ENCODE data around the gene CYTIP.
"Not testable (repeated sequence)": the region's sequence is repeated elsewhere in the genome, so short reads cannot be mapped to it uniquely, and the experiment has no call there.

GRCh38 chr2:157402801-157403485 lies 40.9 kb downstream of the CYTIP start:
- TF ChIP-seq RFX1 (IDR thresholded peaks at IDR 0.05); IRF9 (tag; IDR thresholded peaks at IDR 0.05); HINFP (tag; conservative IDR thresholded peaks at IDR 0.05; ENCODE audit: low read depth); CTCF (IDR thresholded peaks at IDR 0.05 in 2 of 3, conservative IDR thresholded peaks at IDR 0.05 in 1 of 3; ENCODE audit: insufficient read depth in 2 of 3, low read depth in 1 of 3, low read length in 3 of 3); POLR2H (tag; IDR thresholded peaks at IDR 0.05; ENCODE audit: low read depth): not testable (repeated sequence)
